Forelimb muscle (tissue), 1 donor: ENCODE measurements around the gene PPP1R9A. TPM values are rescaled to one million over a fixed set of nuclear protein-coding genes. Genes with fewer than 3 reads are reported as not detected.
A peak's percentile ranks its signal among the peaks of the same experiment; 100 is the strongest.

Experiments used
- DNase-seq: peaks from one replicate; pipeline ENCODE4 v3.0.0-alpha.2; 2013; ENCODE audit warnings: low read depth
- polyA plus RNA-seq: library from polyadenylated mRNA; unstranded; fragments of 120-200 nt; gene quantifications from one replicate; pipeline ENCODE4 v1.2.1, GENCODE V29; 2013; ENCODE audit not compliant: insufficient read length

Gene PPP1R9A
- polyA plus RNA-seq, 1 donor, result 27.1 TPM

DNA sequence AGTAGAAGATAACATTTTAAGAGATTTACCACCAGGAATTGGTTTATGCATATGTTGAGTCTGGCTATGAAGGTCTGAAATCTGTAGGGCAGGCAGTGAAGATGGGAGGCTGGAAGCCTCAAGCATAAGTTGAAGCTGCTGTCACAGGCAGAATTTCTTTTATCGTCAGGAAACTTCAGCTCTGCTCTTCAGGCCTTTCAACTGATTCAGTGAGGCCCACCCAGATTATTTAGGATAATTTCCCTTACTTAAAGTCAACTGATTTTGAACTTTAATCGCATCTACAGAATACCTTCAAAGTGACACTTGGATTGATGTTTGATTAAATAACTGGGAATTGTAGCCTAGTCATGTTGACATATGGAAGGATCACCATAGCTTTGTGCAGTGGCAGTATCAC lies 190.5 kb downstream of the PPP1R9A start:
- no peak for DNase-seq

DNA sequence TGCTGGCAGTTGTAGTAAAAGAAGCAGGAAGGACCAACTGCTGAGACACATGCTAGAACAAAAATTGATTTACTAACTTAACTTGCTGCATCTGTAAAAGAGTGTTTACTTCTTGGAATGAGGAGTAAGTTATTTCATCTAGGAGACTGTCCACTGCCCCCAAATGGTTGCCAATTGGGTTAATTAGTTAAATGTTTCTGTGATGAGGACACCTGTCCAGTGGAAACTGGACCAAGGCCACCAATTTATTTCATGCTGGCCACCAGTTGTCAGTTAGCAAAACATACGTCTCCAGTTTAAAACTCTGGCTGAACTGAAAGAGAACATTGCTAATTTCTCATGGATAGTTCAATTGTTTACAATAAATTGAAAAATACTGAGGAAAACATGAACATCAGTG lies 191.7 kb downstream of the PPP1R9A start:
- DNase-seq, result peak; percentile 38

DNA sequence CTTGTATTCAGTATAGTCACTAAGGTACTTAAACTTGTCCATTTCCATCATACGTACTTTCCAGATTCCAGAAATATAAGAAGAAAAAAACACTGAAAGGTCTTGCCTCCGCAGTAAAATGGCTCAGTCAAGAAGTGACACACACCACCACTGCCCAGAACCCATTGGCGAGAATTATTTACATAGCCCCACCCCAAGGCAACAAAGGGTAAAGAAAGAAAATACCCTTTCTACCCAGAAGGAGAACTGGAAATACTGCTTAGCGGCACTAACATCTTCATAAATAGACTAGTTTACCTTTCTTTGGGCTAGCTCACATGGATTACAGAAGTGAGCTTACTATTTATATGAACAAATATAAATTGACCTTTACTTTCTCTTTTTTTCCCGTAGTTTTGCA lies 194.0 kb downstream of the PPP1R9A start:
- no peak for DNase-seq

DNA sequence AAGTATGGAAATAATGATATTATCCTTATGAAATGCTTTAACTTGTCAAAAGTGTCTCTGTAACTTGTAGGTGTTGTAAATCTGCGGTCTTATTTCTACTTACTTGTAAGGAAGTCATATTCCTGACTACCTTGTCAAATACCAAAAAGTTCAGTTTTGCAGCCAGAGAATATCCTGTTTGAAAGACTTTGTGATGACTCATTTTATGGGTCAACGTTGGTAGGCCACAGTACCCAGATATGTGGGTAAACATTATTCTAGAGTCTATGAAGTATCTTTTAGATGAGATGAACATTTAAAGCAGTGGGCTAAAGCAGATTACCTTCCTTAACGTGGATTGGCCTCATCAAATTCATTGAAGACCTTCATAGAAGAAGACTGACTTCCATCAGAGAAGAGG lies 195.3 kb downstream of the PPP1R9A start:
- DNase-seq, result no peak

DNA sequence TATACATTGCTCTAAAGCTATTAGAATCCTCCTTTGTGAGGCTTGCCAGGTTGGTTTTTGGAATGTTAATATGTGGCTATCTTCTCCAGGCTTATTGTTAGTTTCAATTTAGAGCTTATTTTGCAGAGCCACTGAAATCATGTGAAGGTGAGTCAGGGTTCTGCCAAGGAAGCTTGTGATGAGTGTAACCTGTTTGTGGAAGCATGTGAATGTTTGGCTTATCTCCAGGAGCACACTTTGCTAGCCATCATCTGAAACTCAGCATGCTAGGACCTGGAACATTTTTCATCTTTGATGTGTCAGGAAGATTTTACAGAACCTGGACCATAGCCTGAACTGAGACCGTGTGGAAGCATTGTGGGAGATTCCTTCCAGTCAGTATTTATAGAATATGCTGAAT lies 197.3 kb downstream of the PPP1R9A start:
- no peak for DNase-seq

DNA sequence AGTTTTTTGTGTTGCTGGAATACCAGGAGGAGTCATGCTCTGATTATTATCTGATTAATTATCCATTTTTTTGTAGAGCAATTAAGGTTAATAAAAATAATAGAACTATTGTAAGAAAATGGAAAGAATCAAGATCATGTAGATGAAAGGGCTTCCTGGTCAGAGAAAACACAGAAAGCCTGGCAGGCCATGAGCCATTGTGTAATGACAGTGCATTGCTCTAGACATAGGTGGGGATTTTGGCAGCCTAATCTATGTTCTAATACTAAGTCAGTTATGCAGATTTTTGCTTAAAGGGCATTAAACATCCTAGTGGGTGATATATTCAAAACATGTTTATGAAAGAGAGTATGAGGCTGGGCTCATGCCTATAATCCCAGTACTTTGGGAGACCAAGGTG lies 198.2 kb downstream of the PPP1R9A start:
- no peak for DNase-seq

DNA sequence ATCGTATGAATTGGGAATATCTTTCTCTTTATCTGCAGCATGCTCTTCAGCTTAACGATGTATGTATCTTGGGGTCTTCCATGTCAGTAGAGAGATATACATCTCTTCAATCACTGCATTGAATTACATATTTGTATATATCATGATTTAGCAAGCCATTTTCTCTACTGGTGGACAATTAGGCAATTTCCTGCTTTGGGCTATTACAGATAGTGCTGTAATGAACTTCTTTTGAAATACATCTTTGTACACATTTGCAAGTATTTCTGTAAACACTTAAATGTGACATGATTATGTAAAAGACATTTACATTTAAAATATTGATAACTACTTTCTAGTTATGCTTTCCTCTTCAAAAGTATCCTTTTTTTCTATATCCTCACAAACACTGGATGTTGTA lies 199.0 kb downstream of the PPP1R9A start:
- DNase-seq, result no peak

DNA sequence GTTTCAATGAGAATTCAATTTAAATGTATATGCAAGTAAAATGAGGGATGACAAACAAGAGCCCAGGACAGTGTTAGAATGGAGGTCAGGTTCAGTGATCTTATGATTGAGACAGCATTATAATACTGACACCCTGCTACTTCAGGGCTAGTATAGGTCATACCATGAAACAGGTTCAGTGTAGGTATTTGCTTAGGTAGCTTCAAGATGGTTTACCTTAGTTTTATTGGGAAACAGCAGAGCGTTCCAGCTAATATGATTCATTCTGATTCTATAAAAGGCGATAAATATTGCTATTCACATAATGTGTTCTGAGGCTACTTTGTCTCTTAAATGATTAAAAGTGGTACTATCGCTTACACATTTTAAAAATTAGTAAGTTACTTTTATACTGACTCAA lies 203.3 kb downstream of the PPP1R9A start:
- no peak for DNase-seq

DNA sequence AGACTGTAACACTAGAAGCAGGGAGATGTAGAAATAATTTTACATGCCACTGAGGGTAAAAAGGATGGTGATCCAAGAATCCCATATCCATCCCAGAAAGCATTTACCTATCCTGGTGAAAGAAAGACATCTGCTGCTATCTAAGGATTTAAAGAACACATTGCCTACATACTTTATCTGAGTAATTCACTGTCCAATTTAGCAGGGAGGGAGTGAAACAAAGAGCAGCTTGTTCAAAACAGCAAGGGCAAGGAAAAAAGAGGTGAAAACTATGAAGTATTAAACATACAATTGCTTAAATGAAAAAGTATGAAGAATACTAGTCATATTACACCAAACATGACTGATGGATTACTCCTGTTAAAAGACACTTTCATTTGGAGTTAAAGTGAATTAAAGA lies 206.2 kb downstream of the PPP1R9A start:
- no peak for DNase-seq

DNA sequence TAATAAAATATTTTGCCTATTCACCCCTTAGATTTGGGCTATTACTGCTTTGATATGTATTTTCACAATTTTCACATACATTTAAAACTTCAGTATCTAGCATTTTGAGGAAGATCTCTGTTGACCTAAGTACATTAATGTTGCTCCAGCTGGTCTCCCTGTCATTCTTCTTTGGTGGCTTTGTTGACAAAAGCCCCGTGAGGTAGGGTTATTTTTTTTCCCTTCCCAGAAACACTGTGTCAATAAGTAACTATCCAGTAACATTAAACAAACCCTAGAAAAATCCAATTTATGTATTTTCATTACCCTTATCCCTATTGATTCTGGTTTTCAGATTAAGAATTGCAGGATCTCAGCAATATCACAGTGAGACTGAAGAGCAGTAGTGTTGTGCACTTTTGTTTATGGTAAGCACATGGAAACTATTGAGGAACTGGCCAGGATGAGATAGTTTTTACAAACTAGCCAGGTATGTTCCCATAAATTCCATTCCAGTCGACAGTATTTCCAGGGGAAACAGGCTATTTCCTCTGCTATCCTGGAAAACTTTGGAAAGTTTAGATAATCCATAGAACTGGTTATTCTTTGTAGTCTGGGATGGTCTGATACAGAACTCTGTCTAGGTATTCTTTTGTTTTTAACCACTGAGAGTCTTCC lies 218.8 kb downstream of the PPP1R9A start:
- DNase-seq, result peak; percentile 40

DNA sequence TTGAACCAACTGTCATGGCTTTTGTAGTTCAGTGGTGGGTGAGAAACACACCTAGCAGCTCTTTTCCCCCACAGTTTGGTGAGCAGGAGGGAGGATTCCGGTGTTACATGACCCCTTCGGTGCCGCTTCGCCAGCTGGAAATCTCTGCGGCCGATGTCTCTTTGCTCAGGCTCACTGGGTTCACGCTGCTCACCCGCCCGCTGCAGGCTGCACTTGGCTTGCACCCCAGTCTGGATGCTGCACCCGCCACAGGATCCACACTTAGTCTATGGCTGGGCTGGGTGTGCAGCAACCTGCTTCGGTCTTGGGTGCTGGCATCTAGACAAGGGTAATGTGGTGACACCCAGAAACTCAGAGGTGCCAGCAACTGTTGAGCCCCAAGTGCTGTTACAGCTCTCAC lies 225.1 kb downstream of the PPP1R9A start:
- DNase-seq, result no peak

DNA sequence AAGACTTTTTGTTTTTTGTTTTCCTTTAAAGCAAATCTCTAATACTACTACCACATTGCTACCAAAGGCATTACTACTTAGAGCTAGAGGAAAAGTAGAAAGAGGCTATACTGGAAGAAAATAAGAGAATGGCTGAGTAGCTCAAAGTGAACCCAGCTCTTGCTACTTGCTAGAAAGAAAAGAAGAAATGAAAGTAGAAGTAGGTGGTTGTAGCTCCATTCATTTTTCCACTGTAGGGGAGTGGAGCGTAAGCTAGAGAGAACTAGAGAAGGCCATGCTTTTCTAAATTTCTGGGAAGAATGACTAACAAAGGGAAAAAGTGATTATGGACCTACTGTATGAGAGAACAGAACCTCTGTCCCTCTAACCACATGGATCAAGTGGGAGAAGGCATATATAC lies 232.5 kb downstream of the PPP1R9A start:
- DNase-seq, result no peak

DNA sequence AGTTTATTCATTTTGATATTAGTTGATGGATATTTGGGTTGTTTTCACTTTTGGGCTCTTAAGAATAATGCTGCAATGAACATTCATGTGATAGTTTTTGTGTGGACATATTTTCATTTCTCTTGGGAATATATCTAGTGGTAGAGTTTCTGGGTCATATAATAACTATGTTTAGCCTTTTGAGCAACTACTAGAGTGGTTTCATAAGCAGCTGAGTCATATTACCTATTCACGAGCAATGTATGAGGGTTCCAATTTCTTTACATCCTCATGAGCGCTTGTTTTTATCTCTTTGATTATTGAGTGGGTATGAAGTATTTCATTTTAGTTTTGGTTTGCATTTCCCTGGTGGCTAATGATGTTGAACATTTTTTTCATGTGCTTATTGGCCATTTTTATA lies 234.4 kb downstream of the PPP1R9A start:
- no peak for DNase-seq

DNA sequence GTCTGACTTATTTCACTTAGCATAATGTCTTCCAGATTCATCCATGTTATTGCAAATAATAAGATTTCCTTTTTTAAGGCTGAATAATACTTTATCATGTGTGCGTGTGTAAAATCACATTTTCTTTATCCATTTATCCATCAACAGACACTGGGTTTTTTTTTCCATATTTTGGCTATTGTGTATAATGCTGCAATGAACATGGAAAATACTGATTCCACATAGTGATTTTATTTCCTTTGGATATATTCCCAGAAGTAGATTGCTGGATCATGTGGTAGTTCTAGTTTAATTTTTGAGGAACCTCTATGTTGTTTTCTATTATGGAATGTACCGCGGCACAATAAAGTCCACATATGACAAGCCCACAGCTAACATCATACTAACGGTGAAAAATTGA lies 236.9 kb downstream of the PPP1R9A start:
- DNase-seq, result no peak

DNA sequence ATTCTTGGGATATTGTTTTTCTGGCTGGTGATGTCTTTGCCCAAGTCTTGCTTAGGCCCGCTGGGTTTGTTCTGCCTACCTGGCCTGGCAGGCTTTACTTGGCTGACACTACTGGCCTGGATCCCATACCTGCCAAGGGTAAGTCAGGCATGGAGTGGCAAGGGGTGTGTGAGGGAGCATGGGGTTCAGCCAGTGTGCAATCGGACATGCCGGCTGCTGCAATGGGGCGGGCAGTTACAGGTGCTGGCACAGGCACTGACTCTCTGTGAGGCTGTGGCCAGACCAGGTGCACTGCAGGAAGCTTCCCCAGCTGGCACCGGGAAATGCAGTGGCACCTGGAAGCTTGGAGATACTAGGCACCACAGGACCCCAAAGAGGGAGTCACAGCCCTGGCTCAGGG lies 248.6 kb downstream of the PPP1R9A start:
- DNase-seq, result no peak

DNA sequence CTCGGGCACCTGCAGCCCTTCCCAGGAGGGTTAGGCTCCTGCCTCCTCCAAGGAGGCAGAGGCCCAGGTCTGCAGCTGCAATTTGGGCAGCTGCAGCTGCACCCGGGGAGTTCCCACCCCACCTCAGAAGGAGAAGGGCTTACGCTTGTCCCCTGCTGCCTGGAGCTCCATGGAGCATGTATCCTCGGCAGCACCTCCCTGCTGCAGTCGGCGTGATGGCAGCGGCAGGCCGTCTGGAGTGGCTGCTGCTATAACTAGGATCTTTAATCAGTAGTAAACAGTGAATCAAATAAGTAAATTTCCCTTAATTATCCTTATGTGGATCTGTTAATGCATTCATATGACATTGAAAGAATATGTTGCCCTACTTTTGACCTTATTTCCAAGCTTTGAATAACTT lies 250.0 kb downstream of the PPP1R9A start:
- DNase-seq, result no peak

DNA sequence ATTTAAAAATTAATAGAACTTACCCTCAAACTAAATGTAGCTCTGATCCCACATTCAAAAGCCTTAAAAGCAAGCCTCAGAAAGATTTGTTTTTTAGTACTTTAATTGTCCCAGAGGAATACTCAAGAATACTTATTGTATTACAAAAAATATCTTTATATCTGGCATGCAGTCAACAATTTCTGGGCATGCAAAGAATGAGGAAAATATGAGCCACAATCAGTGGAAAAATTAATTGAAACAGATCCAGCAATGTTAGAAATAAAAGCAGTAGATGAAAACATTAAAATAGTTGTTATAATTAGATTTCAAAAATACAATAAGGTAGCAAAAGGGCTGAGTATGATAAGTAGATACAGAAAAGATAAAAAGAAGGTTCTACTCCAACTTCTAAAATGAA lies 262.3 kb downstream of the PPP1R9A start:
- peak; percentile 43 for DNase-seq

DNA sequence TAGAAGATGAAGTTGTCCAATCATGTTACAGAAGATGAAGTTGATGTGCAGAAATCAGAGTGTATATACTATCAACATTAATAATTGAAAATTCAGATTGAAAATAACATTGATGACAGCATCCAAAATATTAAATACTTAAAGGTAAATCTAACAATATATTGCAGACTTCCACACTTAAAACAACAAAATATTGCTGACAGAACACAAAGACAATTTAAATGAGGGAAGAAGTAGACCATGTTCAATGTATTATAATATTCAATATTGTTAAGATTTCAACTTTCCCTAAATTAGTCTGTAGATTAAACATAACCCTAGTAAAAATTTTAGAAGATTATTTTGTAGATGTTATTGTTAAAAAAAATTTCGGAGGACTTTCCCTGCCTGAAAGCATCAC lies 265.0 kb downstream of the PPP1R9A start:
- DNase-seq, result no peak

DNA sequence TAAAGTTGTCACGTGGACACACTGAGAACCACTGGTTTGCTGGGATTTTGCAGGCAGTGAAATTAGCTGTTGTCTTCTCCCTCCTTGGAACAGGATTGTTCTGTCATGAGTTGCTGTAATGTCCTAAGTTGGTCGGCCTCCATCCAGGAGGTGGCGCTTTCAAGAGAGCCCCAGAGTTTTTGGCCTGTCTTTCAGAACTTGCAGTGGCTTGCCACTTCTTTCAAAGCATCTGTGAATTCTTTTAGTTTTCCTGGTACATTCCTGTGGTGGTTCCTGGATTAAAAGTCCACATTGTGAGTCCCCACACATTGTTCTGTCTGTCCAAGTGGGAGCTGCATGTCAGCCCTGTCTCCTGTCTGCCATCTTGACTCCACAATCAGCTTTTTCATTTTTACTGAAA lies 283.1 kb downstream of the PPP1R9A start:
- no peak for DNase-seq

DNA sequence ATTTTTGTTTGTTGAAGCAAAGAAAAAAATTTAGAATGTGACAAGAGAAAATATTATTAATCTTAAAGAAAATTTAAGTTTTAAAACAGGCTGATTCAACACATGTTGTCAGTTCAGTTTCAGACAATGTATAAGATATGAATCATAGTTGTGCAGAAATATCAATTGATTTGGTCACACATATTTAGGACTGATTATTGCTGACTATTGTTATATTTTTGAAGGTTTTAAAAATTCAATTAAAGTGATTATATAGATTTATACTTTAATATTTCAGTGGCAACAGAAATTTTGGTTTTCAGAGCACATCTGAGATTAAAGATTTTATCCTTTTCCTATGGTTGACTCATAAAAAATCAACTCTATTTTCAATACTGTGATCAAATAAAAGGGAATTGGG lies 284.4 kb downstream of the PPP1R9A start:
- DNase-seq, result no peak

DNA sequence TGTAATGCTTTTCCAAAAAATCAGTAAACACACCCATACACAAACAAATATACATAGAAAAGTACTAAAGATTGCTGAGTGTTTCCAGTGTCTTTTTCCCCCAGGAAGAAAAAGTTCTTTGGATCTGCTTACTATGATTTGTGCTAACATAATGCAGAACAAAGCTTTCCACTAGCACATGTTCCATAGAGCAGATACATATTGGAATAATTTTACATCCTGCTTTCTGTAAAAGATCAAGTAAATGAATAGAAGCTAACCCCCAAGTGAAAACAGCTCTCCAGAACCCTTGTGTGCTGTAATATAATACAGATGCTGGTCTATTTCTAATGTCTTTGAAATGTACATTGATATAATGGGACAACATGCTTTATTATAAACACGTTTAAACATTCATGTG lies 291.5 kb downstream of the PPP1R9A start:
- peak; percentile 83 for DNase-seq

DNA sequence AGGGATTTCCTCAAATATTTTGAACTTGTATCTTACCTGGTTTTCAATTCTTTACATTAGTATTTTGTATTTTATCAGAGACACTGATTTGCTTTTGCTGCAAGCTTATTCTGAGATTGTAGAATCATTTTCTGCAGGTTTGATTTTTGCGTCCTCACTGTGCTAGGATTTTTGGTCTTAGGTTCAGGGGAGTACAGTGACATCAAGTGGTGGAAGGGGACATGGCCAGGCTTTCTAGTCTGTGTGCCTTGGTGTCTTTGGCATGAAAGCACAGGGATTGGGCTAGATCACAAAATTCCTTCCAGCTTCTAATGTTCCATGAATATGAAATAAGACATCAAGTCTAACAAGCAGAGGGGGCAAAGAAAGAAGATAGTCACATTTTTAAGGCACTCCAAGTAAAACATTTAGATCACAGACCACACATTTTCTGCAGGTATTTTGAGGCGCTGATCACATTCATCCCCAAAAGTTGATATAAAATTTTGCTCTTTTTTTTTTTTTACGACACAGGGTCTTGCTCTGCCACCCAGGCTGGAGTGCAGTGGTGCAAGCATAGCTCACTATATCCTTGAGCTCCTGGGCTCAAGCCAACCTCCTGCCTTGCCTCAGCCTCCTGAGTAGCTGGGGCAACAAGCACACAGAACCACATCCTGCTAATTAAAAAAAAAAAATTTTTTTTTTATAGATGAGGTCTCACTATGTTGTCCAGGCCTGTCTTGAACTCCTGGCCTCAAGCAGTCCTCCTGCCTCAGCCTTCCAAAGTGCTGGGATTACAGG lies 292.6 kb downstream of the PPP1R9A start:
- DNase-seq, result peak; percentile 80

DNA sequence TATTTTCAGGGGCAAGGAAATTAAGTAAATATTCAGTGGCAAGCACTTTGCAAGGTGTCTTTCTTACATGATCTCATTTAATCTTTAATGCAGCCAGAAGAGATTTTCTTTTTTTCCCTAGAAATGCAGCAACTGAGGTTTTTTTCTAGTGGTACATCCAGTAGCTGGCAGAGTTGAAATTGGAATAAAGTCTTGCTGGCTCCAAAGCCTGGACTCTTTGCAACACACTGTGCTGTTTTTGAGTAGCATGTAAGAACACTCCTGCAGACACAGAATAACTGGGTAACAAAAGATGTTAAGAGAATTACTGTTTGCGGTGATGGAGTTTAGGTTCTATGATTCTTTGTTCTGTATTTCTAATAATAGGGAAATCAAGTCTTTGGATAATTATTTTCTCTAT lies 293.3 kb downstream of the PPP1R9A start:
- no peak for DNase-seq

DNA sequence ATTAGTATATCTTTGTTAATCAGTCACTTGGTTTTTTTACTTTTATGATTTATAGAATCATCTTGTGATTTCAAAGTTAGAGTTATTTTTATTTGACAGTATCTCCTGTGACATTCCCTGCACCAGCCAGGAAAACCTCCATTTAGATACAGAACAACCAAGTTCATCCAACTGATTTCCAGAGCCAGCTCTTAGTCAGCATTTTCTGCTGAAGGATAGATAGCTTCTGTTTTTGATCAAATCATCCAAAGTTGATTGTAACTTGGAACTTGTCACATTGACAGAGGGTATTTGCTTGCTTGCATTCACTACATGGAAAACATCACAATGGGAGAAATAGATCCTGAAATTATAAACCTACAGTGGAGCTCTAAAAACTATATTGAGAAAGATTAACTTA lies 294.3 kb downstream of the PPP1R9A start:
- no peak for DNase-seq
